Osteoblast (primary cell): ENCODE measurements around the gene TNFRSF4. TPM values are rescaled to one million over a fixed set of nuclear protein-coding genes. Genes with fewer than 3 reads are reported as not detected.

Source experiments
- DNase-seq: peaks from one replicate; pipeline ENCODE4 v3.0.0; 2011; ENCODE audit warnings: low spot score, mixed read lengths; ENCODE audit not compliant: insufficient read length; ENCODE audit errors: missing footprints
- H2AFZ ChIP-seq: 2 replicates; pipeline ENCODE4 v1.6.0; 2011; ENCODE audit warnings: mild to moderate bottlenecking, low read length
- H3K27ac ChIP-seq: 2 replicates; pipeline ENCODE4 v1.5.1; 2011; ENCODE audit warnings: mild to moderate bottlenecking, low read depth, low read length, moderate library complexity
- H3K27me3 ChIP-seq: 2 replicates; pipeline ENCODE4 v1.6.0; 2012; ENCODE audit warnings: mild to moderate bottlenecking, control low read depth, inconsistent platforms, low read length, moderate library complexity; ENCODE audit not compliant: insufficient read depth
- H3K36me3 ChIP-seq: 2 replicates; pipeline ENCODE4 v1.5.1; 2011; ENCODE audit warnings: mild to moderate bottlenecking, low read length, control low read depth, moderate library complexity; ENCODE audit not compliant: insufficient read depth
- H3K4me1 ChIP-seq: 2 replicates; pipeline ENCODE4 v1.5.1; 2011; ENCODE audit warnings: mild to moderate bottlenecking, low read length, control low read depth, moderate library complexity; ENCODE audit not compliant: insufficient read depth
- H3K4me2 ChIP-seq: 2 replicates; pipeline ENCODE4 v1.6.0; 2011; ENCODE audit warnings: mild to moderate bottlenecking, low read length; ENCODE audit not compliant: insufficient read depth
- H3K4me3 ChIP-seq: fragments of 200-600 bp; sonication (generic); 3 replicates; pipeline ENCODE4 v1.5.1; 2012; ENCODE audit warnings: mild to moderate bottlenecking, low read length, inconsistent platforms; ENCODE audit not compliant: insufficient read depth
- H3K79me2 ChIP-seq: 2 replicates; pipeline ENCODE4 v1.6.0; 2012; ENCODE audit warnings: mild to moderate bottlenecking, low read length, control low read depth, inconsistent platforms; ENCODE audit not compliant: insufficient read depth
- H3K9me3 ChIP-seq: 2 replicates; pipeline ENCODE4 v1.5.1; 2011; ENCODE audit warnings: low read depth, low read length, control low read depth
- H4K20me1 ChIP-seq: 2 replicates; pipeline ENCODE4 v1.6.0; 2012; ENCODE audit warnings: mild to moderate bottlenecking, low read length, control low read depth; ENCODE audit not compliant: insufficient read depth
- total RNA-seq: library from RNA; depleted of rRNA; stranded (reverse); fragments of >200 nt; gene quantifications from 2 replicates; pipeline ENCODE4 v1.2.3, GENCODE V29; 2012
- TF ChIP-seq, protein P1 (sequence below): IDR thresholded peaks from 2 replicates; pipeline ENCODE4 v1.5.1; 2011; ENCODE audit warnings: mild to moderate bottlenecking, low read depth, low read length, moderate library complexity; ENCODE audit errors: extremely low read depth

TNFRSF4 gene
- total RNA-seq, 1 donor, result under 0.01 TPM

DNA sequence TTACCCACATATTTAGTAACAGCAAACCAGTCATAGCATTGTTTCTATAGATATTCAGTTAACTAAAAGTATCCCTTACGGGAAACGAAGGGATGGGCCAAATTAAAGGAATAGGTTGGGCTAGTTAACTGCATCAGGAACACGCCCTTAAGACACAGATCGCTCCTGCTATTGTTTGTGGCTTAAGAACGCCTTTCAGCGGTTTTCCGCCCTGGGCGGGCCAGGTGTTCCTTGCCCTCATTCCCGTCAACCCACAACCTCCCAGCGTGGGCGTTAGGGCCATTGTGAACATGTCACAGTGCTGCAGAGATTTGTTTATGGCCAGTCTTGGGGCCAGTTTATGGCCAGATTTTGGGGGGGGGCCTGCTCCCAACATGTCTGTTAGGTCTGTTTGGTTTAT, 22.2 kb downstream of the TNFRSF4 start:
- H3K4me3 ChIP-seq, result no peak overlapping the region
- H3K4me2 ChIP-seq, result no peak overlapping the region
- DNase-seq, result no peak
- no peak overlapping the region for H2AFZ ChIP-seq
- no peaks in the 10 kb centered on the region for H3K36me3 ChIP-seq
- no peaks in the 10 kb centered on the region for H4K20me1 ChIP-seq
- TF ChIP-seq, protein P1, sequence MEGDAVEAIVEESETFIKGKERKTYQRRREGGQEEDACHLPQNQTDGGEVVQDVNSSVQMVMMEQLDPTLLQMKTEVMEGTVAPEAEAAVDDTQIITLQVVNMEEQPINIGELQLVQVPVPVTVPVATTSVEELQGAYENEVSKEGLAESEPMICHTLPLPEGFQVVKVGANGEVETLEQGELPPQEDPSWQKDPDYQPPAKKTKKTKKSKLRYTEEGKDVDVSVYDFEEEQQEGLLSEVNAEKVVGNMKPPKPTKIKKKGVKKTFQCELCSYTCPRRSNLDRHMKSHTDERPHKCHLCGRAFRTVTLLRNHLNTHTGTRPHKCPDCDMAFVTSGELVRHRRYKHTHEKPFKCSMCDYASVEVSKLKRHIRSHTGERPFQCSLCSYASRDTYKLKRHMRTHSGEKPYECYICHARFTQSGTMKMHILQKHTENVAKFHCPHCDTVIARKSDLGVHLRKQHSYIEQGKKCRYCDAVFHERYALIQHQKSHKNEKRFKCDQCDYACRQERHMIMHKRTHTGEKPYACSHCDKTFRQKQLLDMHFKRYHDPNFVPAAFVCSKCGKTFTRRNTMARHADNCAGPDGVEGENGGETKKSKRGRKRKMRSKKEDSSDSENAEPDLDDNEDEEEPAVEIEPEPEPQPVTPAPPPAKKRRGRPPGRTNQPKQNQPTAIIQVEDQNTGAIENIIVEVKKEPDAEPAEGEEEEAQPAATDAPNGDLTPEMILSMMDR, result no peak
- H3K79me2 ChIP-seq, result no peaks in the 10 kb centered on the region
- H3K9me3 ChIP-seq, result no peaks in the 10 kb centered on the region
- peaks cover 10% of the 10 kb centered on the region for H3K27me3 ChIP-seq
- H3K27ac ChIP-seq, result no peak overlapping the region
- H3K4me1 ChIP-seq, result no peaks in the 10 kb centered on the region

DNA sequence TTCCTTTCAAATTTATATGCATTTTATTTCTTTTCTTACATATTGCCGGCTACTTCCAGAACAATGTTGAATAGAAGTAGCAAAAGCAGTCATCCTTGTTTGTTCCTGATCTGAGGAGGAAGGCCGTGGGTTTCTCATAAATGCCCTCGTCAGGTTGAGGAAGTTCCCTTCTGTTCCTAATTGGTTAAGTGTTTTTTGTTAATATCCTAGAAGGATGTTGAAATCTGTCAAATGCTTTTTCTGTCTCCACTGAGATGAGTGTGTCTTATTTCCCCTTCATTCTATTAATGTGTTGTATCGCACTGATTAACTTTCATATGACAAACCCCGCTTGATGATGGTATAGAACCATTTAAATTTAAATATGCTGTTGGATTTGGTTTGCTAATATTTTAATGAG, 24.8 kb downstream of the TNFRSF4 start:
- no peaks in the 10 kb centered on the region for H4K20me1 ChIP-seq
- H3K79me2 ChIP-seq, result no peaks in the 10 kb centered on the region
- peak; percentile 58 for DNase-seq
- TF ChIP-seq, protein P1, result no peak
- no peak overlapping the region for H3K27ac ChIP-seq
- peaks cover 10% of the 10 kb centered on the region for H3K27me3 ChIP-seq
- no peaks in the 10 kb centered on the region for H3K36me3 ChIP-seq
- no peaks in the 10 kb centered on the region for H3K9me3 ChIP-seq
- no peak overlapping the region for H3K4me2 ChIP-seq
- H3K4me3 ChIP-seq, result no peak overlapping the region
- H2AFZ ChIP-seq, result no peak overlapping the region
- H3K4me1 ChIP-seq, result no peaks in the 10 kb centered on the region

DNA sequence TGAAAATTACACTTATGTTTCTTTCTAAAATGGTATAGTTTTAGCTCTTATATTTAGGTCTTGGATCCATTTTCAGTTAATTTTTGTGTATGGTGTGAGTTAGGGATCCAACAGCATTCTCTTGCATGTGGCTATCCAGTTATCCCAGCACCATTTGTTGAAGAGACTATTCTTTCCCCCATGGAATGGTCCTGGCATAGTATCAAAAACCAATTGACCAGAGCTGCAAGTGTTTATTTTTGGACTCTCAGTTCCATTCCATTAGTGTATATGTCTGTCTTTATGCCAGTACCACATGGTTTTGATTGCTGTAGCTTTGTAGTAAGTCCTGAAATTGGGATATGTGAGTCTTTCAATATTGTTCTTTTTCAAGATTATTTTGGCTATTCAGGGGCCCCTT, 26.0 kb downstream of the TNFRSF4 start:
- H3K9me3 ChIP-seq, result no peaks in the 10 kb centered on the region
- no peaks in the 10 kb centered on the region for H3K79me2 ChIP-seq
- H3K4me1 ChIP-seq, result no peaks in the 10 kb centered on the region
- TF ChIP-seq, protein P1, result no peak
- no peaks in the 10 kb centered on the region for H3K36me3 ChIP-seq
- H3K4me3 ChIP-seq, result no peak overlapping the region
- no peak overlapping the region for H3K27ac ChIP-seq
- H3K4me2 ChIP-seq, result no peak overlapping the region
- no peaks in the 10 kb centered on the region for H4K20me1 ChIP-seq
- H3K27me3 ChIP-seq, result peaks cover 10% of the 10 kb centered on the region
- peak; percentile 86 for DNase-seq
- no peak overlapping the region for H2AFZ ChIP-seq

DNA sequence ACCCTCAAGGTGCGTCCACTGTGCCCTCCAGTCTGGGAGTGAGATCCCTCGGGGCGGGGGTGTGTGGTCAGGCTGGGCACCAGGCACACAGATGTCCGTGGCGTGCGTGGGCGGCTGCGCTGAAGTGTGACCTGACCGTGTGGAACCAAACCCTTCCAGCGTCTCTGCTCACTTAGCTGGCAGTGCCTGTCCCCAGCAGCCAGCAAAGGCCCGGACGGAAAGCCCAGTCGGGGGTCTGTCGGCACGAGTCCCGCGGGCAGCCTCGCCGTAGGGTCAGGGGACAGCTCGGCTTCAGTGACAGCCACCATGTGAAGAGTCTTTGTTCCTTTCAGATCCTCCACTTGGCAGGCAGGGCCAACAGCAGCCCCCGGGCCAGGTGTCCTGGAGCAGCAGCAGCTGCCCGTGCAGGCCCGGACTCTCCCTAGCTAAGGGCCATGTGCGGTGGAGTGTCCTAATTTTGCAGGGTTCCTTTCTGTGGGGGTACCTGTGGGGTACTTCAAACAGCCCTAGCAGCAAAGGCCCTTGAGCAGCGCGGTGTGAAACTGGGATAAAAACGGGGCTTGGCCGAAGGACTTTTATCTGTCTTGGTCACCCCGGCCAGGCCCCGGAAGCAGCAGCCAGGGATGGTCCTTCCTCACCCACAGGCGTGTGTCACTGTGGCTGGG, 28.7 kb downstream of the TNFRSF4 start:
- Histone ChIP-seq H3K27ac (no peak overlapping the region), H4K20me1 (no peaks in the 10 kb centered on the region), H3K79me2 (no peaks in the 10 kb centered on the region), H3K27me3 (peaks cover 10% of the 10 kb centered on the region), H2AFZ (no peak overlapping the region), H3K4me3 (no peak overlapping the region), H3K4me1 (no peaks in the 10 kb centered on the region), H3K9me3 (no peaks in the 10 kb centered on the region), H3K36me3 (no peaks in the 10 kb centered on the region), H3K4me2 (no peak overlapping the region)
- DNase-seq, result peak; percentile 81
- TF ChIP-seq, protein P1, result no peak
